IMR-90 (cell line): ENCODE results near the gene RNASET2. TPM values are rescaled to one million over a fixed set of nuclear protein-coding genes. Genes with fewer than 3 reads are reported as not detected.

Source experiments
- ATAC-seq: fragments of 200-7000 bp; cut with Tn5 transposase; 2 replicates; pipeline ENCODE4 v1.9.1; 2020; ENCODE audit warnings: low read depth, mild to moderate bottlenecking, moderate library complexity
- BruUV-seq: library from RNA; stranded (reverse); fragments of 400-500 nt; replicated peaks from 2 replicates; lab custom pipeline; 2021; lab: Mats Ljungman, UMichigan
- CTCF ChIA-PET: fragments of 300-600 bp; formaldehyde crosslinking; extraction: SDS; loops from one replicate; lab custom pipeline; 2021; ENCODE audit warnings: antibody characterized with exemption; lab: Yijun Ruan, JAX
- POLR2A ChIA-PET: fragments of 300-600 bp; sonication (Branson Sonifier 250); formaldehyde crosslinking; loops from one replicate; lab custom pipeline; 2022; ENCODE audit warnings: antibody characterized with exemption; ENCODE audit not compliant: unreplicated experiment; lab: Charles Lee
- DNase-seq: peaks from one replicate; pipeline ENCODE4 v3.0.0; 2013
- H2AFZ ChIP-seq: replicated peaks from 2 replicates; pipeline ENCODE3; 2013; ENCODE audit warnings: low read length, mild to moderate bottlenecking; ENCODE audit not compliant: poor library complexity
- H2AK5ac ChIP-seq: 2 replicates; pipeline ENCODE4 v1.6.1; 2013; ENCODE audit warnings: low read depth, low read length, inconsistent platforms
- H2AK9ac ChIP-seq: replicated peaks from 2 replicates; pipeline ENCODE3; 2013; ENCODE audit warnings: mild to moderate bottlenecking, low read depth, low read length, moderate library complexity; ENCODE audit not compliant: poor library complexity
- H2BK120ac ChIP-seq: 2 replicates; pipeline ENCODE4 v1.6.1; 2013; ENCODE audit warnings: low read depth, low read length, inconsistent platforms
- H2BK15ac ChIP-seq: 3 replicates; pipeline ENCODE4 v1.6.1; 2013; ENCODE audit warnings: low read depth, low read length, inconsistent platforms
- H2BK20ac ChIP-seq: 2 replicates; pipeline ENCODE4 v1.6.1; 2013; ENCODE audit warnings: low read depth, mild to moderate bottlenecking, inconsistent platforms, low read length, moderate library complexity
- H2BK5ac ChIP-seq: 2 replicates; pipeline ENCODE4 v1.6.1; 2013; ENCODE audit warnings: mild to moderate bottlenecking, low read depth, low read length, inconsistent platforms; ENCODE audit not compliant: poor library complexity, severe bottlenecking
- H3K14ac ChIP-seq: replicated peaks from 2 replicates; pipeline ENCODE4 v1.6.1; 2013; ENCODE audit warnings: low read depth, low read length, inconsistent platforms
- H3K18ac ChIP-seq: 2 replicates; pipeline ENCODE4 v1.6.1; 2013; ENCODE audit warnings: low read depth, low read length, control low read depth
- H3K23ac ChIP-seq: 2 replicates; pipeline ENCODE4 v1.6.1; 2013; ENCODE audit warnings: low read depth, low read length, inconsistent platforms
- H3K27ac ChIP-seq: 2 replicates; pipeline ENCODE4 v1.5.1; 2013; ENCODE audit warnings: mild to moderate bottlenecking, control low read depth, low read length; ENCODE audit not compliant: insufficient read depth
- H3K27me3 ChIP-seq: 2 replicates; pipeline ENCODE4 v1.6.1; 2013; ENCODE audit warnings: low read length; ENCODE audit not compliant: control insufficient read depth, insufficient read depth
- H3K36me3 ChIP-seq: 2 replicates; pipeline ENCODE4 v1.6.1; 2013; ENCODE audit warnings: low read length, mixed read lengths; ENCODE audit not compliant: control insufficient read depth, insufficient read depth
- H3K4ac ChIP-seq: 2 replicates; pipeline ENCODE4 v1.6.1; 2013; ENCODE audit warnings: low read depth, low read length, inconsistent platforms
- H3K4me1 ChIP-seq: 2 replicates; pipeline ENCODE4 v1.6.1; 2013; ENCODE audit warnings: low read length, mixed read lengths; ENCODE audit not compliant: control insufficient read depth, insufficient read depth
- H3K4me2 ChIP-seq: 2 replicates; pipeline ENCODE4 v1.6.1; 2013; ENCODE audit warnings: low read depth, mild to moderate bottlenecking, control low read depth, low read length, moderate library complexity
- H3K4me3 ChIP-seq: 2 replicates; pipeline ENCODE4 v1.5.1; 2013; ENCODE audit warnings: low read depth, mild to moderate bottlenecking, control low read depth, low read length, moderate library complexity; ENCODE audit not compliant: insufficient read depth
- H3K56ac ChIP-seq: 2 replicates; pipeline ENCODE4 v1.6.1; 2013; ENCODE audit warnings: low read length, inconsistent platforms; ENCODE audit not compliant: insufficient read depth; ENCODE audit errors: extremely low read depth
- H3K79me1 ChIP-seq, 2 experiments: 2 replicates each; pipeline ENCODE4 v1.6.1; 2013; ENCODE audit warnings: low read length in 2 of 2, inconsistent platforms in 1 of 2, low read depth in 1 of 2
- H3K9ac ChIP-seq: 2 replicates; pipeline ENCODE4 v1.6.1; 2013; ENCODE audit warnings: low read depth, low read length, control low read depth
- H3K9me1 ChIP-seq: 2 replicates; pipeline ENCODE4 v1.6.1; 2013; ENCODE audit warnings: low read length, inconsistent platforms; ENCODE audit not compliant: insufficient read depth
- H3K9me3 ChIP-seq: 2 replicates; pipeline ENCODE4 v1.6.1; 2013; ENCODE audit warnings: low read length; ENCODE audit not compliant: control insufficient read depth, insufficient read depth
- H4K20me1 ChIP-seq: 2 replicates; pipeline ENCODE4 v1.6.1; 2013; ENCODE audit warnings: low read length, inconsistent platforms; ENCODE audit not compliant: insufficient read depth
- H4K5ac ChIP-seq: 2 replicates; pipeline ENCODE4 v1.6.1; 2013; ENCODE audit warnings: mild to moderate bottlenecking, low read depth, low read length, control low read depth
- H4K8ac ChIP-seq, 2 experiments: 2 replicates each; pipeline ENCODE4 v1.6.1; 2013; ENCODE audit warnings: low read depth in 2 of 2, low read length in 2 of 2, control low read depth in 1 of 2, inconsistent platforms in 1 of 2
- H4K91ac ChIP-seq: 2 replicates; pipeline ENCODE4 v1.6.1; 2013; ENCODE audit warnings: low read depth, low read length, inconsistent platforms; ENCODE audit not compliant: insufficient read depth
- BHLHE40 ChIP-seq: fragments of 150-350 bp; IDR thresholded peaks from 2 replicates; pipeline ENCODE4 v1.6.1; 2016; ENCODE audit warnings: mild to moderate bottlenecking, low read depth, low read length
- CEBPB ChIP-seq: IDR thresholded peaks from 2 replicates; pipeline ENCODE4 v1.6.1; 2012; ENCODE audit warnings: low read depth, low read length, improper control_type of control experiment
- CHD1 ChIP-seq: IDR thresholded peaks from 2 replicates; pipeline ENCODE4 v1.6.1; 2012; ENCODE audit warnings: low read depth, low read length, improper control_type of control experiment
- CTCF ChIP-seq: conservative IDR thresholded peaks from 2 replicates; pipeline ENCODE4 v1.5.1; 2012; ENCODE audit warnings: mild to moderate bottlenecking, low read depth, low read length, improper control_type of control experiment
- ELK1 ChIP-seq: fragments of 150-350 bp; IDR thresholded peaks from 2 replicates; pipeline ENCODE4 v1.6.1; 2016; ENCODE audit warnings: low read depth, mild to moderate bottlenecking, low read length, moderate library complexity, borderline replicate concordance
- FOS ChIP-seq: fragments of 150-350 bp; IDR thresholded peaks from 2 replicates; pipeline ENCODE4 v1.6.1; 2016; ENCODE audit warnings: low read depth, low read length
- MAFK ChIP-seq: IDR thresholded peaks from 2 replicates; pipeline ENCODE4 v1.6.1; 2012; ENCODE audit warnings: low read depth, low read length, improper control_type of control experiment
- MAZ ChIP-seq: IDR thresholded peaks from 2 replicates; pipeline ENCODE4 v1.6.1; 2012; ENCODE audit warnings: low read depth, mild to moderate bottlenecking, low read length, improper control_type of control experiment, moderate library complexity, borderline replicate concordance
- MXI1 ChIP-seq: IDR thresholded peaks from 2 replicates; pipeline ENCODE4 v1.6.1; 2012; ENCODE audit warnings: low read depth, mild to moderate bottlenecking, low read length, moderate library complexity, borderline replicate concordance
- NFE2L2 ChIP-seq: fragments of 150-350 bp; IDR thresholded peaks from 2 replicates; pipeline ENCODE4 v1.6.1; 2016; ENCODE audit warnings: low read depth, mild to moderate bottlenecking, low read length
- POLR2A ChIP-seq: IDR thresholded peaks from 2 replicates; pipeline ENCODE4 v1.6.1; 2012; ENCODE audit warnings: mild to moderate bottlenecking, low read depth, low read length
- RAD21 ChIP-seq: IDR thresholded peaks from 2 replicates; pipeline ENCODE4 v1.6.1; 2012; ENCODE audit warnings: low read length, improper control_type of control experiment
- RCOR1 ChIP-seq: IDR thresholded peaks from 2 replicates; pipeline ENCODE4 v1.6.1; 2012; ENCODE audit warnings: mild to moderate bottlenecking, low read length, improper control_type of control experiment; ENCODE audit not compliant: insufficient replicate concordance
- RFX5 ChIP-seq: IDR thresholded peaks from 2 replicates; pipeline ENCODE4 v1.8.0; 2012; ENCODE audit warnings: low read depth, mild to moderate bottlenecking, low read length, moderate library complexity
- SMC3 ChIP-seq: fragments of 150-350 bp; IDR thresholded peaks from 2 replicates; pipeline ENCODE4 v1.6.1; 2016; ENCODE audit warnings: low read depth, mild to moderate bottlenecking, antibody characterized with exemption, low read length, moderate library complexity
- USF2 ChIP-seq: fragments of 150-350 bp; IDR thresholded peaks from 2 replicates; pipeline ENCODE4 v1.6.1; 2017; ENCODE audit warnings: mild to moderate bottlenecking, antibody characterized with exemption, low read length, low read depth
- WGBS, 2 experiments: methylation state at CpG; one replicate each; pipeline versions ENCODE4 v1.1.5 to v1.1.7; 2013; ENCODE audit warnings: missing lambda C conversion rate in 2 of 2; ENCODE audit not compliant: insufficient read length in 1 of 2; ENCODE audit errors: extremely low coverage in 2 of 2; 5-methylcytosine and 5-hydroxymethylcytosine counted together
- dilution Hi-C: fragments of 300-500 bp; cut with HindIII; formaldehyde crosslinking; loops from one replicate; pipeline ENCODE4 v1.14.3; 2018; ENCODE audit warnings: low sequenced_read_pairs; ENCODE audit not compliant: unreplicated experiment
- in situ Hi-C: fragments of 300-500 bp; cut with MboI; formaldehyde crosslinking; loops from 3 replicates; pipeline ENCODE4 v1.14.3; 2019; ENCODE audit warnings: low sequenced_read_pairs, inconsistent platforms, mixed read lengths
- intact Hi-C: fragments of 100-400 bp; cut with micrococcal nuclease; formaldehyde crosslinking; loops from 2 replicates; pipeline ENCODE4 v1.10.0; 2022
- polyA plus RNA-seq, 3 experiments: library from polyadenylated mRNA; depleted of rRNA; stranded (reverse); fragments of >200 nt; gene quantifications; 2 replicates each; pipeline ENCODE4 v1.2.3, GENCODE V29; 2012; ENCODE audit warnings: low replicate concordance in 1 of 3
- total RNA-seq: library from RNA; depleted of rRNA; stranded (reverse); fragments of >200 nt; gene quantifications from 2 replicates; pipeline ENCODE4 v1.2.3, GENCODE V29; 2012

Gene RNASET2
- total and polyA plus RNA-seq, 2 of the 4 experiments (the other 2 are of a cell fraction): 13.6 to 24.9 TPM

GRCh38 chr6:166916824-166917223 lies 39.5 kb downstream of the RNASET2 start:
- no peak overlapping the region for H3K9ac ChIP-seq
- no peak overlapping the region for H3K18ac ChIP-seq
- H2BK20ac ChIP-seq: no peak overlapping the region
- H3K23ac ChIP-seq: no peak overlapping the region
- dilution Hi-C loops (no loop called here), in situ Hi-C loops (no loop called here), intact Hi-C loops (no loop called here)
- no peak overlapping the region for H4K5ac ChIP-seq
- no peak overlapping the region for H3K4me3 ChIP-seq
- no peaks in the 10 kb centered on the region for H4K20me1 ChIP-seq
- WGBS, 2 experiments: no CpG with 5 or more reads among the region's 2 CpGs
- H4K8ac ChIP-seq: no peak overlapping the region
- no peak overlapping the region for H3K4me2 ChIP-seq
- ChIA-PET CTCF (no interaction called here), POLR2A (no interaction called here)
- no peak overlapping the region for H2BK5ac ChIP-seq
- no peak for ATAC-seq
- no peak overlapping the region for H4K91ac ChIP-seq
- H2BK120ac ChIP-seq: no peak overlapping the region
- H3K56ac ChIP-seq: no peak overlapping the region
- no peaks in the 10 kb centered on the region for H3K9me3 ChIP-seq
- no peak overlapping the region for H3K14ac ChIP-seq
- no peaks in the 10 kb centered on the region for H3K4me1 ChIP-seq
- no peak overlapping the region for H2AK5ac ChIP-seq
- H2BK15ac ChIP-seq: no peak overlapping the region
- no peaks in the 10 kb centered on the region for H3K79me1 ChIP-seq
- no peaks in the 10 kb centered on the region for H3K27me3 ChIP-seq
- no peaks in the 10 kb centered on the region for H3K9me1 ChIP-seq
- no TSS peak for BruUV-seq
- no peak overlapping the region for H2AK9ac ChIP-seq
- TF ChIP-seq USF2 (no peak), RCOR1 (no peak), CTCF (no peak), FOS (no peak), CHD1 (no peak), CEBPB (no peak), ELK1 (no peak), POLR2A (no peak), NFE2L2 (no peak), MAFK (no peak), RAD21 (no peak), SMC3 (no peak), MAZ (no peak), MXI1 (no peak), BHLHE40 (no peak), RFX5 (no peak)
- no peak overlapping the region for H2AFZ ChIP-seq
- no peak overlapping the region for H3K27ac ChIP-seq
- DNase-seq: no peak
- no peak overlapping the region for H3K4ac ChIP-seq
- no peaks in the 10 kb centered on the region for H3K36me3 ChIP-seq
